ENCODE measurements around the gene ADAMTS14.

ADAMTS14 gene

DNA sequence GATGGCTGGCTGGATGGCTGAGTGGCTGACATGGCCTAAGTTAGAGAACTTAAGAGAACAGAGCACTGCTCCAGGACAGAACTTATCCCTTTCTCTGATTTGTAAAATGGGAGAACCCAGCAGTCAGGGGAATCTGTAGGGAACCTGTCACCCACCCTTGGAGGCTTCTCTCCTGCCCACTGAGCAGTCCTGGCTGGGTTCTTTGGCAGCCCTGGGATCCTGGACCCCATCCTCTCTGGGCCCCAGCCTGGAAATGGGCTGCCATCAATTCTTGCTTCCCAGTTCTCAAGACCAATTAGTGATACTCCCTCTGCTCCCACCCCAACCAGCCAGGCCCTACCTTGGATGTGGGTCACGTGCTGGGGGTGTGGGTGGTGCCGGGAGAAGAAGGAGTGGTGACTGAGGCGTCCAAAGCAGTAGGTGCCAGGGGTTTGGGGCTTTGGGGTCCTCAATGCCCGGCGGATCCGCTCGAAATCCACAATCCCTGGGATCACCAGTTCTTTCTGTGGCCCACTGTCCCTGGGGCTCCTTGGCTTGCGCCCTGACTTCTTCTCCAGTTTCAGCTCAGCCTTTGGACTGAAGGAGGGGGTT is 109.2 kb downstream of the ADAMTS14 start:
- H3K4me3 ChIP-seq (ENCODE audit: low read depth, low read length) = no peak overlapping the region
- H3K4me1 ChIP-seq (ENCODE audit: control insufficient read depth, insufficient read depth, low read length, unreplicated experiment) = peaks cover 3% of the 10 kb centered on the region
- no peak overlapping the region for H2AFZ ChIP-seq (ENCODE audit: low read length, unreplicated experiment)
- H3K27ac ChIP-seq (ENCODE audit: low read depth, low read length) = no peak overlapping the region
- H3K79me2 ChIP-seq (ENCODE audit: control insufficient read depth, insufficient read depth, low read length, unreplicated experiment) = no peaks in the 10 kb centered on the region
- H3K36me3 ChIP-seq (ENCODE audit: insufficient read depth, low read length) = no peaks in the 10 kb centered on the region
- H3K27me3 ChIP-seq (ENCODE audit: insufficient read depth, low read length) = peaks cover 9% of the 10 kb centered on the region

DNA sequence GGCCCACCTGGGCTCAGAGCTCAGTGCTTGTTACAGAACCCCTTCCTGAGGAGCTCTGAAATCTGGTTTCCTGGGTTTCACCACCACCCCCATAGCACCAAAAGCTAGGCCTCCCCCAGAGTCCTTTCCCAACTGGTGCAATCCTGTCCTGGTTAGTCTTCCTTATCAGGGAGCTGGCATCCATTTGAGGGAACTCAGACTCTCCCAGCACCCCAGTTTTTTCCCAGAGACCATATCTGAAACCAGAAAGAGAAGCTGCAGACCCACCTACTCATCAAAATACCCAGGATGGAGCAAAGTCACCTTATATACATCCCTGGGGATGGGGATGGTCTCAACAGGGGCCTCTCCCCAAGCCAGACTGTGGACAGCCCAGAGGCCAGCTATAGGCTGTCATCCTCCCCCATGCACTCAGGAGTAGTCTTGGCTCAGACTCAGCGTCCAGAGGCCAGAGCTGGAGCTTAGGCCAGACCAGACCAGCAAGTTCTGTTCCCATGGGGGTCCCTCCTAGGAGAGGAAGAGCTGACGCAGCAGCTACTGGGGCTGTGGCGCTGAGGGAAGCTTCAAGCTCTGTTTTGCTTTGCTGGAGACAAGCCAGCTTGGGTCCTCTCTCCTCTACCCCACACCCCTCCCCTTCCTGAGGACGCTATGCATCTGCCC is 109.9 kb downstream of the ADAMTS14 start:
- H2AFZ ChIP-seq (ENCODE audit: low read length, unreplicated experiment) = no peak overlapping the region
- no peak overlapping the region for H3K4me3 ChIP-seq (ENCODE audit: low read depth, low read length)
- H3K27ac ChIP-seq (ENCODE audit: low read depth, low read length) = no peak overlapping the region
- H3K27me3 ChIP-seq (ENCODE audit: insufficient read depth, low read length) = peaks cover 9% of the 10 kb centered on the region
- H3K4me1 ChIP-seq (ENCODE audit: control insufficient read depth, insufficient read depth, low read length, unreplicated experiment) = peaks cover 8% of the 10 kb centered on the region
- H3K79me2 ChIP-seq (ENCODE audit: control insufficient read depth, insufficient read depth, low read length, unreplicated experiment) = no peaks in the 10 kb centered on the region
- no peaks in the 10 kb centered on the region for H3K36me3 ChIP-seq (ENCODE audit: insufficient read depth, low read length)

DNA sequence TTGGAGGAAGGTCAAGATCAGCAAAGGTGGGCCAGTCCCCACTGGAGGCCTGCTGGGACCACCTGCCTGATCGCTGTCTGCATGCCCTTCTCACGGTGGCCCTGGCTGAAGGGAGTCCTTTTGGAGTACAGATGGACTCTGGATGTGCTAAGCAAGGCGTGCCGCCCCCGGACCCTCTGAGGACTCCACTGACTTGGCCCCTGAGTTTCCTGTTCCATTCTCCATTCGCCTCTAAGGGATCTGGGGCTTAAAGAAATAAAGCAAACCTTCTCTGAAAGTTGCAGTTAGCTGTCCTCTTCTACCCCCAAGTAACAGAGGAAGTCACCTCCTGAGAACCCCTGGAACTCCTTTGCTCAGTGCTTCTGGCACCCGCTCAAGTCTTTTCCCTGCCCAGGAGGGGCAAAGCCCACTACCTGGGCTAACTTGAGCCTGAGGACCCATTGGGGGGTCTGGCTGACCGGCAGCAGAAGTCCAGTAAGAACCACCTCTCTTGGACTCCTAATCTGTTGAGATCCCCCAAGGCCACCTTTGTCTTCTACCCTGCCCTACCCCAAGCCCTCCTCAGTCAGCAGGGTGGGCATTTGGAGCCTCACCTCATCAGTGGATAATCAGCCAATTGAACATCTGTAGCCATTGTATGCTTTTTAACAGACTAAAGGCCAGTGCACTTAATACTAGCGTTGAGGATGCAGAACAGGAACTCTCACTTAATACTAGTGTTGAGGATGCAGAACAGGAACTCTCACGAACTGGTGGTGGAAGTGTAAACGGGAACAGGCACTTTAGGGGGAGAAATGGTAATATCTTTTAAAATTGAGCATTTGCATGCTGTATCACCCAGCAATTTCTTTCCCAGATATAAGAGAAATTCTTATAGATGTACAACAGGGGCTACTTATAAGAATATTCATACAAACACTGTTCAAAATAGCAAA is 110.7 kb downstream of the ADAMTS14 start:
- H3K4me1 ChIP-seq (ENCODE audit: control insufficient read depth, insufficient read depth, low read length, unreplicated experiment) = peaks cover 8% of the 10 kb centered on the region
- H3K27me3 ChIP-seq (ENCODE audit: insufficient read depth, low read length) = peaks cover 9% of the 10 kb centered on the region
- H3K36me3 ChIP-seq (ENCODE audit: insufficient read depth, low read length) = no peaks in the 10 kb centered on the region
- no peak overlapping the region for H3K4me3 ChIP-seq (ENCODE audit: low read depth, low read length)
- no peaks in the 10 kb centered on the region for H3K79me2 ChIP-seq (ENCODE audit: control insufficient read depth, insufficient read depth, low read length, unreplicated experiment)
- no peak overlapping the region for H3K27ac ChIP-seq (ENCODE audit: low read depth, low read length)
- H2AFZ ChIP-seq (ENCODE audit: low read length, unreplicated experiment) = no peak overlapping the region

DNA sequence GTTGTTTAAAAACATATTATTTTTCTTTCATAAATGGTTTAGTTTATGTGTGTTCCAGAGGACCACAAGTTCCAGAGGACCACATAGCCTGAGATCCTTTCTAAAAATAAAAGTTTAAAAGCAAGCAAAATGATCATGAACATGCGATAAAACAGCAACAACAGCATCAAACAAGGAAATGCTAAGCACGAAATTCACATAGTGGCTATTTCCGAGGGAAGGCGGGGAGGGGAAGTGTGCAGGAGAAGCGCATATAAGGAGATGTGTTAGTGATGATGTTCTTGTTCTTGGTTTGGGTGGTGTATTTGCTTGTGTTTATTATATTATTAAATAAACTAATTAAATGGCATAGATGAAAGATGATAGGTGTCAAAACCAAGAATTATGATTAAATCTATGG is 111.7 kb downstream of the ADAMTS14 start:
- H3K36me3 ChIP-seq (ENCODE audit: insufficient read depth, low read length) = no peaks in the 10 kb centered on the region
- no peaks in the 10 kb centered on the region for H3K79me2 ChIP-seq (ENCODE audit: control insufficient read depth, insufficient read depth, low read length, unreplicated experiment)
- H3K27me3 ChIP-seq (ENCODE audit: insufficient read depth, low read length) = peaks cover 18% of the 10 kb centered on the region
- H3K4me3 ChIP-seq (ENCODE audit: low read depth, low read length) = no peak overlapping the region
- H3K27ac ChIP-seq (ENCODE audit: low read depth, low read length) = no peak overlapping the region
- no peak overlapping the region for H2AFZ ChIP-seq (ENCODE audit: low read length, unreplicated experiment)
- H3K4me1 ChIP-seq (ENCODE audit: control insufficient read depth, insufficient read depth, low read length, unreplicated experiment) = peaks cover 8% of the 10 kb centered on the region

DNA sequence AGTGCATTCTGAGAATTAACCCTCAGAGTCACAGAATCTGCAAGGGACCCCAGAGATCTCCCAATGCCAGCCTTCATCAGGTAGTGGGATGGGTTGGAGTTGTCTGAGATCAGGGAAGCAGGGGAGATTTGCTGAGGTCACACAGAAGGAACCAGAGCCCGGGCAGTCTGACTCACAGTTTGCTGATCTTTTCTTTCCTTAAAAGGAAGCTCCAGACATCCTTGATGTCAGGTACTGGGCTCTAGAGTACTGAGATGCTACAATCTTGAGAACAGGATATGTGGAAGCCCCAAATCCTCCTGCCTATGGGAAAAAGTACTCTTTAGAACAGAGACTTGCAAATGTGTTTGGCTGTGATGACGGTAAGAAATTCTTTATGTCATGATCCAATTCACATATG is 112.2 kb downstream of the ADAMTS14 start:
- no peak overlapping the region for H3K4me3 ChIP-seq (ENCODE audit: low read depth, low read length)
- H3K4me1 ChIP-seq (ENCODE audit: control insufficient read depth, insufficient read depth, low read length, unreplicated experiment) = peaks cover 8% of the 10 kb centered on the region
- no peak overlapping the region for H2AFZ ChIP-seq (ENCODE audit: low read length, unreplicated experiment)

DNA sequence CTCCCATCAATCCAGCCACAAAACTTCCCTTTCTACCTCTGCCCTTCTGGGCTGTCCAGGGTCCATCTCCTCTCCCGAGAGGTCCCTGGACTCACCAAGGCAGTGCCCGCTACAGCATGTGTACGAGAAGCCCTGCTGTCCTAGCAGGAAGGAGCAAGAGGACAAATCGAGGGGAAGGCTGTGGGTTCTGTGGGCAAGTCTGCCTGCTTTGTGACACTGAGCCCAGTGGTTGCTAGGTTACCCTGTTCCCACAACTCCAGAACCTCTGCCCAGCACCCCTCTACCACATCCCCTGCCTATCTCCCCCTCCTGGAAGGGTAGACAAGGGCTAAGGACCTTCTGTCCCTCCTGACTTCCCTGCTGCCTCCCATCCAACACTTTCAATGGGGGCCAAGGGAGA is 112.9 kb downstream of the ADAMTS14 start, which contains the start of gene TBATA:
TSS of gene TBATA (minus strand) at position 188 of the 400 bp plus-strand sequence. CDS start 1,998 bp downstream, outside the sequence.
- no peak within 1 kb of the TSS for H3K27ac ChIP-seq (ENCODE audit: low read depth, low read length)
- H2AFZ ChIP-seq (ENCODE audit: low read length, unreplicated experiment) = no peak within 1 kb of the TSS
- H3K4me1 ChIP-seq (ENCODE audit: control insufficient read depth, insufficient read depth, low read length, unreplicated experiment) = peaks cover 8% of the 10 kb centered on the region
- H3K36me3 ChIP-seq (ENCODE audit: insufficient read depth, low read length) = no peaks in the 10 kb centered on the region
- H3K27me3 ChIP-seq (ENCODE audit: insufficient read depth, low read length) = peaks cover 18% of the 10 kb centered on the region
- no peaks in the 10 kb centered on the region for H3K79me2 ChIP-seq (ENCODE audit: control insufficient read depth, insufficient read depth, low read length, unreplicated experiment)
- no peak within 1 kb of the TSS for H3K4me3 ChIP-seq (ENCODE audit: low read depth, low read length)

More for the DNA sequence above, 112.2 kb downstream of the ADAMTS14 start:
- Histone ChIP-seq H3K27ac (ENCODE audit: low read depth, low read length) (no peak overlapping the region), H3K79me2 (ENCODE audit: control insufficient read depth, insufficient read depth, low read length, unreplicated experiment) (no peaks in the 10 kb centered on the region), H3K27me3 (ENCODE audit: insufficient read depth, low read length) (peaks cover 18% of the 10 kb centered on the region), H3K36me3 (ENCODE audit: insufficient read depth, low read length) (no peaks in the 10 kb centered on the region)

DNA sequence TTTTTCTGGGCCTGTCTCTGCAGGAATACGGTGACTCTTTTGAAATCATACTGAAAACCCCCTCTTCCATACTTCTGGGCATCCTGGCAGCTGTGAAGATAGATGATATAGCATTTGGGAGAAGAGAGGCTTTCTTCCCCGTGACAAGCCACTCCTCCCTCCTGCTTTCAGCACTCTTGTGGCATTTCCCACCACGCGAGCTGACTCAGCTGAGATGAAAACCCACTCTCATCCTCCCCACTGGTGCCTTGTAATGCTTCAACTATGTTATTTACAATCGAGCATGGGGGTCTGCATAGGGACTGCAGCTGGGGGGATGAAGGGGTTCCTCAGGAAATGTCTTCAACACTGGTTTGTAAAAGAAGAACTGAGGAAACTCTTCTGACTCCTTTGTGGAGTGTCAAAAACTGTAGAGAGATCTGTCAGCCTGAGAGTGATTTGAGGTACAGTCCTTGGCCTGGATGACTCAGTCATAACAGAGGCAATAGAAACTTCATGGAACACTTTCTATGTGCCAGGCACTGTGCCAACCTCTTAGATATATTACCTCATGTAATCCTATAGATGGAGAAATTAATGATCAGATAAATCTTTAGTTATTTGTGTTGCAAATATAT is 114.6 kb downstream of the ADAMTS14 start:
- no peak overlapping the region for H2AFZ ChIP-seq (ENCODE audit: low read length, unreplicated experiment)
- no peak overlapping the region for H3K4me3 ChIP-seq (ENCODE audit: low read depth, low read length)
- peaks cover 26% of the 10 kb centered on the region for H3K27me3 ChIP-seq (ENCODE audit: insufficient read depth, low read length)
- H3K36me3 ChIP-seq (ENCODE audit: insufficient read depth, low read length) = no peaks in the 10 kb centered on the region
- H3K4me1 ChIP-seq (ENCODE audit: control insufficient read depth, insufficient read depth, low read length, unreplicated experiment) = peaks cover 8% of the 10 kb centered on the region
- H3K27ac ChIP-seq (ENCODE audit: low read depth, low read length) = no peak overlapping the region
- no peaks in the 10 kb centered on the region for H3K79me2 ChIP-seq (ENCODE audit: control insufficient read depth, insufficient read depth, low read length, unreplicated experiment)

DNA sequence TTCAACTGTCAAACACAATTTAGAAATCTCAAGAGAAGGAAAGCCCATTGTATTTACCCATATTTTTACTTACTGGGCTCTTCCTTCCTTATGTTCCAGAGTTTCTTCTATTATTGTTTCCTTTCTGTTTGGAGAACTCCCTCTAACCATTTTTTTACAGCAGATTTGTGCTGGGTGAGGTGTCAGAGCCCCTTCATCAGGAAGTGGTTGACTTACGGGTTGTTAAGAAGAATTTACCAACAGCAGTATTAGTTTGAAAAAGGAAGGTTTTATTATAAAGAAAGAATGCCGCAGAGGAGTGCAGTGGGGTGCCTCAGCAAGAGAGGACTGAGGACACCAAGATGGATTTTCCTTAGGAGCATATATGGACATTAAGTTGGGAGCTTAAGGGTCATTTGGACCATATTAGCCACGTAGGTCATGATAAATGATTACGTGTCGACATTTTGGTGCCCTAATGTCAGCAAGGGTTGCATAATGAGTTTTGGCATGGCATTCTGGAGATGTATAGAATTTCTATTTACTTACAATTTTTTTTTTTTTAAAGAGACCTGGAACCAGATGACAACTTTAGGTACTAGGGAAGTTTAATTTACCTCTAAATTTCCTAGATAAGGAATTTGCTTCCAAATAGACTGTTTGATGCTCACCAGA is 119.2 kb downstream of the ADAMTS14 start:
- Histone ChIP-seq H3K36me3 (ENCODE audit: insufficient read depth, low read length) (no peaks in the 10 kb centered on the region), H3K4me3 (ENCODE audit: low read depth, low read length) (no peak overlapping the region), H3K4me1 (ENCODE audit: control insufficient read depth, insufficient read depth, low read length, unreplicated experiment) (peaks cover 5% of the 10 kb centered on the region), H2AFZ (ENCODE audit: low read length, unreplicated experiment) (no peak overlapping the region), H3K27ac (ENCODE audit: low read depth, low read length) (no peak overlapping the region), H3K27me3 (ENCODE audit: insufficient read depth, low read length) (peaks cover 42% of the 10 kb centered on the region), H3K79me2 (ENCODE audit: control insufficient read depth, insufficient read depth, low read length, unreplicated experiment) (no peaks in the 10 kb centered on the region)

DNA sequence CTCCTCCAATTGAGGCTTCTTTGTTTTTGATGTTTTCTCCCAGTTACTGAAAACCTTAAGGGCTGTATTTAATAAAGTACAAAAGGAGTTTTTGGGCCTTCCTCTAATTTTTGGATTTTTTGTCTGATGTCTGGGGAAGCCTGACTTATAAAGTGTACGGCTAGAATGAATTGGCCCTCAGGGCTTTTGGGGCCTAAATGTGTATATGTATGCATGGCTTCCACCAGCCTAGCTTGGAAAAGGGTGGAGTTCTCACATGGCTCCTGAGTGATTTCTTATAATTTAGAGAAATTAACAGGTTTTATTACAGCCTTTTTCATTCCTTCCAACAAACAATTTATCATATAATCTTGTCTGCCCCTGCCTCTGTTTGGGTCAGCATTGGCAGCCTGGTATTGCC is 123.3 kb downstream of the ADAMTS14 start:
- Histone ChIP-seq H3K4me1 (ENCODE audit: control insufficient read depth, insufficient read depth, low read length, unreplicated experiment) (no peaks in the 10 kb centered on the region), H3K36me3 (ENCODE audit: insufficient read depth, low read length) (no peaks in the 10 kb centered on the region), H2AFZ (ENCODE audit: low read length, unreplicated experiment) (no peak overlapping the region), H3K27ac (ENCODE audit: low read depth, low read length) (no peak overlapping the region), H3K27me3 (ENCODE audit: insufficient read depth, low read length) (peaks cover 58% of the 10 kb centered on the region), H3K4me3 (ENCODE audit: low read depth, low read length) (no peak overlapping the region), H3K79me2 (ENCODE audit: control insufficient read depth, insufficient read depth, low read length, unreplicated experiment) (no peaks in the 10 kb centered on the region)

DNA sequence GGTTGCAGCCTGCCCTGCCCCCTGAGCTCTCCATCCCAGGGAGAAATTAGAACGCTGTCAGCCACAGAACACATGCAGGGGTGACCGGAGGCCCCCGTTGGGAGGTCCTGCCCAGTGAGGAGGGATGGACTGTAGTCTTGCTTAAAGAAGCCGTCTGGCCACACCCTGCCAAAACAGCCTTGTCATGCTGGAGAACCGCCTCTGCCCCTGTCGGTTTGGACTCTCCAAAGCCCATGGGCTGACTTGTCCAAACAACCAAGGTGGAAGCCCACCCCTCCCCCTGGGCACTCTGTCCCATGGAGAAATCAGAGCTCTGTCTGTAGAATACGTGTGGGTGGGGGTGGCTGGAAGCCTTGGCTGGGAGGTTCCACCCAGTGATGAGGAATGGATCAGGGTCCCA is 125.5 kb downstream of the ADAMTS14 start:
- H2AFZ ChIP-seq (ENCODE audit: low read length, unreplicated experiment) = no peak overlapping the region
- no peaks in the 10 kb centered on the region for H3K79me2 ChIP-seq (ENCODE audit: control insufficient read depth, insufficient read depth, low read length, unreplicated experiment)

More for the DNA sequence above, 125.5 kb downstream of the ADAMTS14 start:
- H3K27me3 ChIP-seq (ENCODE audit: insufficient read depth, low read length) = peaks cover 68% of the 10 kb centered on the region
- no peaks in the 10 kb centered on the region for H3K4me1 ChIP-seq (ENCODE audit: control insufficient read depth, insufficient read depth, low read length, unreplicated experiment)
- no peak overlapping the region for H3K4me3 ChIP-seq (ENCODE audit: low read depth, low read length)
- no peaks in the 10 kb centered on the region for H3K36me3 ChIP-seq (ENCODE audit: insufficient read depth, low read length)
- no peak overlapping the region for H3K27ac ChIP-seq (ENCODE audit: low read depth, low read length)

All from ACC112 (cell line).